Measurements from ENCODE around the gene OXTR. TPM values are rescaled to one million over a fixed set of nuclear protein-coding genes. Genes with fewer than 3 reads are reported as not detected.

Gene OXTR
- total RNA-seq, 2 experiments from 2014 or later: 0.42 to 0.45 TPM

Other genes starting within 250 kb of the OXTR start
- not detected for gene SSUH2, start 124.8 kb downstream of the OXTR start, total RNA-seq
- not detected for gene CAV3, start 35.8 kb downstream of the OXTR start, total RNA-seq
- gene RAD18, start 193.9 kb upstream of the OXTR start, total RNA-seq: 10 to 100 TPM; 30.9 to 31.1 TPM